COLO829 (cell line): ENCODE results near the gene CXCL10.

Source experiments
- DNase-seq: peaks from one replicate; pipeline ENCODE4 v3.0.0; 2012; ENCODE audit warnings: low spot score

CXCL10 gene

DNA sequence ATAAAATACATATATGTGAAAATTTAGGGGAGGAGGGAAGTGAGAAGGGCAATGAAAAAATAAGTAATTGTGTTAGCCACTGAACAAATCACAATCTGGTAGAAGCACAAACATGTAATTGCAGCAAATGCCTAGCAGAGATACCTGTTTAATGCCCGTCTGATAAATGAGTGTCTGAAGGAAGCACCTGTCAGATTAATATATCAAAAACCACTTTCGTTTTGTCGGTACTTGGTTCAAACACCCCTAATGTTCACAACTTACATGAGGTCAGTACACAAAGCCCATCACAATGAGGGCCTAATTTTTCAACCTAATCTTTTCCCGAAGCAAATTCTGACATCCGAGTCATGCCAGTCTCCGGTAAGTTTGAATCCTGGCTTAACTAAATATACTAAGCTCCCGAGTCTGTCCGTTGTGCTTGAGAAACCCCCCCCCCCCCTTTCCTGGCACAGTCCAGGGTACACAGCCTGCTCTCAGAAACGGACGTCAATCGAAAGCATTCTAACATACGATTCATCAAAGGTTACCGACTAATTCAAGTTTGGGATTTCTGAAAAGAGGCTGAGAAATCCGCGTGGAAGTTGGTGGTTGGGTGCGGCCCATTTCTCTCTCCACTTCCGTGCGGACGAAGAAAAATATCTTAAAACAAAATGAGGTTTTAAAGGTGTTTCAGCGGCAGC, 33.3 kb downstream of the CXCL10 start:
- DNase-seq: no peak

DNA sequence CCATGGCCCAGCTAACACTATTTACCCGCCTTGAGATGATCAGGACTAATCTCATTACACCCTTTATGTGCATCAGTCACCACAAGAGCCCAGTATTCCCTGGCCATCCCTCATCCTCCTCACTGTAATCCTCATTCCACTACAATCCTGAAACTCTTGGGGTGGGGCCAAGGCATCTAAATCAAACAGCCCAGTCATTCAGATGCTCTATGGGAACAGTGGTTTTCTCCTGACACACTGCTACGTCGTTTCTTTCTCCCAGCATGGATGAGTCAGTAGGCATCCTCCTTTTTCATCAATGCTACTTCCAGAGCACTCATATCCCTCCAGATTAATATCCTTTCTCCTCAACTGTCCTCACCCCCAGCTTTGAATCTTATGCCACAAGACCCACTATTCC, 38.2 kb downstream of the CXCL10 start:
- peak; percentile 91 for DNase-seq

DNA sequence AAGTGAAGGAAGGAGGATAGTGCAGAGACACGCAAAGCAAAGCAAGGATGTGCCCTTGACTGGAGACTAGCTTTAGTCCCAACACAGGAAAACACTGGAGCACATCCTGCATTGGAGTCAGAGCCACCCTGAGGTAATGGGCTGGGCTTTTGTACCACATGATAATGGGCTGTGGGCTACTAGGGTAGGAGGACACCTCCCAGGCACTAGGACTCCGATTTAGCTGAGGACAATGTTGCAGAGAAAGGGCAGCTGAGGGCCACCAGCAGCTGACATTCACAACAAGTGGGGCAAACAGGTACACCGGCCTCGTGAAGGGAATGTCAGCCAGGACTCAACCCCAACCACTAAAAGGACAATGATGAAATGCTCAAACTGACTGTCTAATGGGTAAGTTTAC, 42.7 kb downstream of the CXCL10 start:
- no peak for DNase-seq

DNA sequence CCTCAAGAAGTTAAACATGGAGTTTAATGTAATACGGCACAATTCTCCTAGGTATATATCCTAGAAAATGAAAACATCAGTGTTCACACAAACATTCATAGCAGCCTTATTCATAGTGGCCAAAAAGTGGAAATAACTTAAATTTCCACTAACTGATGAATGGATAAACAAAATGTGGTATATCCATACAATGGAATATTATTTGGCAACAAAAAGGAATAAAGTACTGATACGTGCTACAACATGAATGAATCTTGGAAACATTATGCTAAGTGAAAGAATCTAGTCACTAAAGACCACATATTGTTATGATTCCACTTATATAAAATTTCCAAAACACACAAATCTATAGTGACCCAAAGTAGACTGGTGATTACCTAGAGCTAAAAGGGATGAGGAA, 47.1 kb downstream of the CXCL10 start:
- DNase-seq: no peak

DNA sequence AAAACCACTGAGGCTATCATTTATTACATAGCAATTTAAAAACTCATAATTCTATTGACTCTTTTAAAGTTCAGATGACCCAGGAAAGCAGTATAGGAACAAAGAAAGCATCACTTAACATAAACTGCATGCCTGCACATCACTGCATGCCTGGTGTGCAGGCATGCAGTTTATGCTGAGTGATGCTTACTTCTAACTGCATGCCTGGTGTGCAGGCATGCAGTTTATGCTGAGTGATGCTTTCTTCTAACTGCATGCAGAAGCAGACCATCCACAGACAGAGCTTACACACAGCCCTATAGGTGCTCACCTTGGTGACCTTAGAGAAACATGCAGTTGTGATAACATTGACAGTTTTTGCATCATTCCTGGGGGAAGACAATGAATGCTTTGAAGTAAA, 49.5 kb downstream of the CXCL10 start:
- DNase-seq: no peak
